HFF-Myc (cell line): ENCODE results near the gene CHL1.

Experiments used
- DNase-seq: peaks from one replicate; pipeline ENCODE4 v3.0.0-alpha.2; 2011; ENCODE audit warnings: low read depth; ENCODE audit errors: extremely low read depth
- H3K4me3 ChIP-seq: replicated peaks from 2 replicates; pipeline ENCODE4 v1.5.1; 2011; ENCODE audit warnings: low read depth, mild to moderate bottlenecking, control low read depth, low read length
- TF ChIP-seq, protein P1 (sequence below): IDR thresholded peaks from 2 replicates; pipeline ENCODE4 v1.5.1; 2012; ENCODE audit warnings: mild to moderate bottlenecking, low read depth, low read length, control low read depth; ENCODE audit errors: missing control alignments

CHL1 gene

GRCh38 chr3:297585-297984, 101.0 kb downstream of the CHL1 start:
- no peak for DNase-seq
- no peak overlapping the region for H3K4me3 ChIP-seq
- TF ChIP-seq, protein P1, sequence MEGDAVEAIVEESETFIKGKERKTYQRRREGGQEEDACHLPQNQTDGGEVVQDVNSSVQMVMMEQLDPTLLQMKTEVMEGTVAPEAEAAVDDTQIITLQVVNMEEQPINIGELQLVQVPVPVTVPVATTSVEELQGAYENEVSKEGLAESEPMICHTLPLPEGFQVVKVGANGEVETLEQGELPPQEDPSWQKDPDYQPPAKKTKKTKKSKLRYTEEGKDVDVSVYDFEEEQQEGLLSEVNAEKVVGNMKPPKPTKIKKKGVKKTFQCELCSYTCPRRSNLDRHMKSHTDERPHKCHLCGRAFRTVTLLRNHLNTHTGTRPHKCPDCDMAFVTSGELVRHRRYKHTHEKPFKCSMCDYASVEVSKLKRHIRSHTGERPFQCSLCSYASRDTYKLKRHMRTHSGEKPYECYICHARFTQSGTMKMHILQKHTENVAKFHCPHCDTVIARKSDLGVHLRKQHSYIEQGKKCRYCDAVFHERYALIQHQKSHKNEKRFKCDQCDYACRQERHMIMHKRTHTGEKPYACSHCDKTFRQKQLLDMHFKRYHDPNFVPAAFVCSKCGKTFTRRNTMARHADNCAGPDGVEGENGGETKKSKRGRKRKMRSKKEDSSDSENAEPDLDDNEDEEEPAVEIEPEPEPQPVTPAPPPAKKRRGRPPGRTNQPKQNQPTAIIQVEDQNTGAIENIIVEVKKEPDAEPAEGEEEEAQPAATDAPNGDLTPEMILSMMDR = no peak

DNA sequence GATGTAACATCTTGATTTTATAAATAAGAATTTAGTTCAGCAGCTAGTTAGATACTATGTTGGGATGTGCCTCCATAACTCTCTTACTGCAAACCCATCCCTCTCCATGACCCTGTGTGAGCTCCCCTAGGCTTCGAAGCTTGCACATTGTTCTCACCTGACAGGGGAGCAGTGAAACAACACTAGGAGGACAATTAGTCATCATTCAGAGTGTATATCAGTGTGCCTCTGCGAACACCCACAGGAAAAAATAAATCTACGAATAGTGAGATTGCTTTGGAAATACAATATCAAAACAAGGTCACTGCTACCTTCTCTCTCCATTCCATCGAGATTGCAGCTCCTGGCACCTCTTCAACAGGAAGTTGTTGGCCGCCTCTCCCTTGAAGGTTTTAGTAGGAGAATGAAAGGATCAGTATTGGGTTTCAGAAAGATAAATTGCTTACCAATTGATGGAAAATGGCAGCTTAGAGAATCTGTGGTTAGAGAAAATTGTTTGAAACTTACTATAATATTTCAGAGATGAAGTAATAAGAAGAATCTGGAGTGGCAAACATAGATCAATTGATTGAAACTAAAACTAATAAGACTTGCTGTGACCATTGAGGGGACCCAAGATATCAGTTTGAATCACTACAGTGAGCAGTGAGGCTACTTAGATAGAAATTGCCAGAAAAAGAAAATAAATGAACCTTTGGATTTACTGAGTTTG, 103.2 kb downstream of the CHL1 start:
- no peak overlapping the region for H3K4me3 ChIP-seq
- DNase-seq = no peak
- TF ChIP-seq, protein P1 = no peak

DNA sequence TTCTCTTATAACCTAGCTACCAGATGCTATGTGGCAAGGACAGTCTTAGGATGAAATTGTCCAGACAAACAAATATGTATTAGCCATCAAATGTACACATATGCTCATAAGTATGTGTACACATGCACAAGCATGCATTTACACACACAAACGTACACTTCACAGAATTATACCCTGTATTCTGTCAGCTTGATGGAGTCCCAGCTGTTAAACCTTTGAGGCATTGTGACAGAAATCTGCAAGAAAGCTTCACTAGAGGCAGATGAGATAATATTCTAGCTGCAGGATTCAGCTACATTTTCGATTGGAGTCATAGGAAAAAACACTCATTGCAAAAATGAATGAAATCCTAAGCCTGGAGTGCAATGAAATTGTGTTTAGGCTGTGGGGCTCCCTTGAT, 110.6 kb downstream of the CHL1 start:
- TF ChIP-seq, protein P1 = no peak
- DNase-seq = no peak
- no peak overlapping the region for H3K4me3 ChIP-seq

DNA sequence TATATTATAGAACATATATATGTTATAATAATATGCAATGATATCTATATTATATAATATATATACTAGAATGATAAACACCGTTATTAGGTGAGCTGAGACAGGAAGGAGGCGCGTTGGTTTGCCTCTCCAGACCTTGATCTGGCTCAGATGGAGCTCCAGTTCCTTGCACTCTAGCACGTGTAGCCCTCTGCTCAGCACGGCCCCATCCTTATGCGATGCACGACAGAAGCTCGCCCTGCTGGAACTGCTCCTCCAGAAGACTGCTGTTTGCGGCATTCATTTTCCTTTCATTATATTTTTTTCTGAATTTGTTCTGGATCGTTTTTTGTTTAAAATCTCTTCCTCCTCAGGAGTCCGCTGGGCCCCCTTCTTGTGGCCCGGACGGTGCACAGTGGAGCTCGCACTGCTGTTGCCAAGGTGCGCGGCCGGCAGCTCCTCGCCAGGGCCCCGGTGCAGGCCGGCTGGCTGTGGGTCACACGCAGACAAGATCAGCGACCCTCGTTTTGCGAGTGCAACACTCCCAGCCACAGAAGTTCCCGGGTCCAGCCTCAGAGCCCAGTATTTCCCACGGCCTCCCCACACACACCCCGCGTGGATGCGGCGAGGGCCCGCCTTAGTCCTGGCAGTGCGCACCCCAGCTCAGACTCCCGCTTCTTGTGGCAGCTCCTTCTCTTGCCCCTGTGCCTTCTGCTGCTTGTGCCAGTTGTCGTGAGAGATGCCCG, 112.2 kb downstream of the CHL1 start:
- TF ChIP-seq, protein P1 = no peak
- no peak overlapping the region for H3K4me3 ChIP-seq
- DNase-seq = no peak

DNA sequence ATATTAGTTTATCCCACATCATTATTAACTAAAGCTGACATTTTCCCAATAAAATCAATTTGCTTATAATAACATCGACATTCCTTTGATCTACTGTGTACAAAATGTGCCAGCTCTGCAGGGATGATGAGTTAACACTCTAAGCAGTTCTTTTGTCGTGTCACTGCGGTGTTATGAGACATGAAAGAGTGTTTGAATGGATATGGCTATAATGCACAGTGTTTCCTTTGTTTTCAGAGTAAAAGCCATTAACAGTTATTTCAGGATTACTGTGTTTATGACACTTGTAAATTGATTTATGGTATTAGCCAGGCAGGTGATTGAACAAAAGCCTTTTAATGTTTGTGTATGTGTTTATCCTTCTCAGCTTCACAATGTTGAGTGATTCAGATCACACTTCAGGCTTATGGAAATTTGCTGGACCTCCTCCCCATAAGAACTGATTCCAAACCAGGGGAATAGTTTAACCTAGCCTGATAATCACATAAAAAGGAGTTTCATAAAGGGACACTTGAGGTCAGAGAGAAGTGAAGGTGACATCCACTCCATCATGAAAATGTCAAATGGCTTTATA, 115.7 kb downstream of the CHL1 start:
- H3K4me3 ChIP-seq = no peak overlapping the region
- no peak for DNase-seq
- TF ChIP-seq, protein P1 = no peak

- no peak overlapping the region for H3K4me3 ChIP-seq
- no peak for DNase-seq
- TF ChIP-seq, protein P1 = no peak
These were observed 116.3 kb downstream of the CHL1 start for GRCh38 chr3:312911-313310.
